Muscle layer of colon (tissue), 2 donors: Measurements from ENCODE around the gene CROCC.

Experiments
- H3K27ac ChIP-seq: one replicate; pipeline ENCODE4 v1.7.0; 2013; ENCODE audit warnings: low read depth, mild to moderate bottlenecking, low read length, moderate library complexity
- H3K27me3 ChIP-seq, 2 donors: one replicate each; pipeline ENCODE4 v1.7.0; 2013; ENCODE audit warnings: low read length in 2 of 2, mild to moderate bottlenecking in 2 of 2; ENCODE audit not compliant: insufficient read depth in 2 of 2, control insufficient read depth in 1 of 2
- H3K36me3 ChIP-seq: one replicate; pipeline ENCODE4 v1.7.0; 2013; ENCODE audit warnings: mild to moderate bottlenecking, low read length; ENCODE audit not compliant: insufficient read depth
- H3K4me1 ChIP-seq: one replicate; pipeline ENCODE4 v1.7.0; 2013; ENCODE audit warnings: mild to moderate bottlenecking, low read length; ENCODE audit not compliant: insufficient read depth
- H3K4me3 ChIP-seq, 2 donors: one replicate each; pipeline ENCODE4 v1.7.0; 2013; ENCODE audit warnings: low read length in 2 of 2, low read depth in 1 of 2, mild to moderate bottlenecking in 1 of 2, moderate library complexity in 1 of 2
- H3K9ac ChIP-seq: one replicate; pipeline ENCODE4 v1.7.0; 2013; ENCODE audit warnings: low read length
- H3K9me3 ChIP-seq: one replicate; pipeline ENCODE4 v1.7.0; 2013; ENCODE audit warnings: mild to moderate bottlenecking, low read length
- donor health status: abdominal sarcoma.
- donor health status: Adenocarcinoma of cecum.

CROCC gene

GRCh38 chr1:16967962-16968361 lies 46.2 kb downstream of the CROCC start:
- no peak overlapping the region for H3K27ac ChIP-seq
- H3K9ac ChIP-seq: no peak overlapping the region
- H3K36me3 ChIP-seq: peaks cover 33% of the 10 kb centered on the region
- H3K4me1 ChIP-seq: peaks cover 23% of the 10 kb centered on the region
- no peak overlapping the region for H3K4me3 ChIP-seq
- H3K27me3 ChIP-seq: no peaks in the 10 kb centered on the region
- no peaks in the 10 kb centered on the region for H3K9me3 ChIP-seq

- peaks cover 33% of the 10 kb centered on the region for H3K36me3 ChIP-seq
- H3K4me3 ChIP-seq: no peak overlapping the region
- H3K27me3 ChIP-seq: no peaks in the 10 kb centered on the region
- H3K9me3 ChIP-seq: no peaks in the 10 kb centered on the region
- H3K27ac ChIP-seq: no peak overlapping the region
- peaks cover 23% of the 10 kb centered on the region for H3K4me1 ChIP-seq
- H3K9ac ChIP-seq: no peak overlapping the region
These were observed 46.6 kb downstream of the CROCC start for GRCh38 chr1:16968372-16968771.

DNA sequence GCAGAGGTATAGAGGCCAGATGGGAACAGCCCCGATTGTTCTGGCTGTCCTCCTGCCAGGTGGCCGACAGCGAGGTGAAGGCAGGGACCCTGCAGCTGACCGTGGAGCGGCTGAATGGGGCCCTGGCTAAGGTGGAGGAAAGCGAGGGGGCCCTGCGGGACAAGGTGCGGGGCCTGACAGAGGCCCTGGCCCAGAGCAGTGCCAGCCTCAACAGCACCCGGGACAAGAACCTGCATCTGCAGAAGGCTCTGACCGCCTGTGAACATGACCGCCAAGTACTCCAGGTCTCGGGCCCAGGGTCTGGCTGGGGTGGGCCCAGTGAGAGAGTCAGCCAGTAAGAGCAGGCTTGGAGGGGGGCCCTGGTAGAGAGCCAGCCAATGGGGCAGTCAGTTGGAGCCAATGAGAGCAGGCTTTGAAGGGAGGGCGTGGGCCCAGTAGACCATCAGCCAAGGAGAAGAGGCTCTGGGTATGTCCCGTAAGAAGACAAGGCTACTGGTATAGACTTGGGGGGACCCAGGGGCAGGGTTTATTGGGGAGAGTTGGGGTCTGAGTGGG lies 47.4 kb downstream of the CROCC start:
- no peaks in the 10 kb centered on the region for H3K9me3 ChIP-seq
- no peak overlapping the region for H3K27ac ChIP-seq
- peaks cover 33% of the 10 kb centered on the region for H3K36me3 ChIP-seq

GRCh38 chr1:16969651-16970050 lies 47.9 kb downstream of the CROCC start:
- H3K27me3 ChIP-seq: no peaks in the 10 kb centered on the region
- peaks cover 23% of the 10 kb centered on the region for H3K4me1 ChIP-seq
- H3K9me3 ChIP-seq: no peaks in the 10 kb centered on the region
- H3K4me3 ChIP-seq: no peak overlapping the region
- H3K36me3 ChIP-seq: peaks cover 33% of the 10 kb centered on the region
- H3K27ac ChIP-seq: no peak overlapping the region
- H3K9ac ChIP-seq: no peak overlapping the region

More for the DNA sequence above, 47.4 kb downstream of the CROCC start:
- Histone ChIP-seq H3K4me1 (peaks cover 23% of the 10 kb centered on the region), H3K4me3 (no peak overlapping the region), H3K27me3 (no peaks in the 10 kb centered on the region), H3K9ac (no peak overlapping the region)

DNA sequence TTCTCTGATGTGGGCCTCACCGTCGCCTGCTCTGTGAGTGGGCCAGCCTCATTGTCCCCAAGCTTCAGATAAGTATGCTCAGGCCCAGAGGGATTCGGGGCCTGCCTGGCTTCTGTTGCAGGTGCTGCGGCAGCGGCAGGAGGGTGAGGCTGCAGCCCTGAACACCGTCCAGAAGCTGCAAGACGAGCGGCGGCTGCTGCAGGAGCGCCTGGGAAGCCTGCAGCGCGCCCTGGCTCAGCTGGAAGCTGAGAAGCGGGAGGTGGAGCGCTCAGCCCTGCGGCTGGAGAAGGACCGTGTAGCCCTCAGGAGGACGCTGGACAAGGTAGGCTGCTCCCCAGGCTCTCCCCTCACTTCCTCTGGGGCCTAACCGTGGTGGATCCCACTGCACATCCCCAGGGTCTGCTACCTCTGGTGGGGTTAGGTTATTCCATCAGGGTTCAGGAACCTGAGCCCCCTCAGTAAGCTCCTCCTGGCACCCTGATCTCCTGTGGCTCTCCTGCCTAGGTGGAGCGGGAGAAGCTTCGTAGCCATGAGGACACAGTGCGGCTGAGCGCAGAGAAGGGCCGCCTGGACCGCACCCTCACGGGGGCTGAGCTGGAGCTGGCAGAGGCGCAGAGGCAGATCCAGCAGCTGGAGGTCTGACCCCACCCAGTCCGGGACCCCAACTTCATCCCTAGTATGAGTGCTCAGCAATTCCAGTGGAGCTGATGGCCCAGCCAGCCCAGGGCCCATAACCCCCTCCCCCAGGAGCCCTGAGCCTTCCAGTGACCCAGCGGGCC lies 48.6 kb downstream of the CROCC start:
- Histone ChIP-seq H3K9ac (no peak overlapping the region), H3K27ac (no peak overlapping the region), H3K36me3 (peaks cover 29% of the 10 kb centered on the region), H3K4me3 (no peak overlapping the region), H3K4me1 (peaks cover 23% of the 10 kb centered on the region), H3K27me3 (no peaks in the 10 kb centered on the region), H3K9me3 (no peaks in the 10 kb centered on the region)

- H3K4me1 ChIP-seq: peaks cover 25% of the 10 kb centered on the region
- H3K36me3 ChIP-seq: peaks cover 17% of the 10 kb centered on the region
- H3K27me3 ChIP-seq: no peaks in the 10 kb centered on the region
- H3K4me3 ChIP-seq: no peak overlapping the region
- no peak overlapping the region for H3K27ac ChIP-seq
- H3K9ac ChIP-seq: no peak overlapping the region
- H3K9me3 ChIP-seq: no peaks in the 10 kb centered on the region
These were observed 49.8 kb downstream of the CROCC start for GRCh38 chr1:16971341-16972188.

DNA sequence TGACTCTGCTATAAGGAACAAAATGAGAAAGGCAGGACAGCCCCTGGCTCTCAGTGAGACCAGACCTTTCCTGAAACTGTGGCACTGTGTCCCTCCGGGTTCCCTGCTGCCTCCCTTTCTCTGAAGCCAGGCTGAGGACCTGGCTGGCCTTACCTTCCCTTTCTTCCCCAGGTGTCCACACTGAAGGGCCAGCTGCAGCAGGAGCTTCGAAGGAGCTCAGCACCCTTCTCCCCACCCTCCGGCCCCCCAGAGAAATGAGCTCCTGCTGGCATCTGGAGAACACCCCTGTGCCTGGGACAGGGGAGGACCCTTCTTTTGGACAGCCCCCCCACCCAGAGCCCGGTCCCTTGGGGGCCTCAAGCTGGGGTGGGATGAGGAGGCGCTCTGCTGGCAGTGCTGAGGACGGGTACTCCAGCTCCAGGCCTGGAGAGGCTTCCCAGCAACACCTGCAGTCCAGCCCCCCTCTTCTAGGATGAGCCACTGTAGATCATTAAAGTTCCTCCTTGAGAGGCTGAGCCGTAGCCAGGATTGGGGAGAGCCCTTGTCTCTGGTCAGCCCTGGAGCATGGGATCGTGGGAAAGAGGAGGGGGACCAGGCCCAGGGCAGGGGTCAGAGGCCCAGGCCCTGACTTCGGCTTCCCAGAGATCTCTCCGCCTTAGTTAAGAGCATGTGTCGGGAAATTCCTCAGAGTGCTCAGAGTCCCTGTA lies 50.6 kb downstream of the CROCC start:
- no peaks in the 10 kb centered on the region for H3K9me3 ChIP-seq
- peaks cover 18% of the 10 kb centered on the region for H3K4me1 ChIP-seq
- H3K27ac ChIP-seq: no peak overlapping the region
- peaks cover 14% of the 10 kb centered on the region for H3K36me3 ChIP-seq
- H3K27me3 ChIP-seq: no peaks in the 10 kb centered on the region
- no peak overlapping the region for H3K9ac ChIP-seq
- no peak overlapping the region for H3K4me3 ChIP-seq

DNA sequence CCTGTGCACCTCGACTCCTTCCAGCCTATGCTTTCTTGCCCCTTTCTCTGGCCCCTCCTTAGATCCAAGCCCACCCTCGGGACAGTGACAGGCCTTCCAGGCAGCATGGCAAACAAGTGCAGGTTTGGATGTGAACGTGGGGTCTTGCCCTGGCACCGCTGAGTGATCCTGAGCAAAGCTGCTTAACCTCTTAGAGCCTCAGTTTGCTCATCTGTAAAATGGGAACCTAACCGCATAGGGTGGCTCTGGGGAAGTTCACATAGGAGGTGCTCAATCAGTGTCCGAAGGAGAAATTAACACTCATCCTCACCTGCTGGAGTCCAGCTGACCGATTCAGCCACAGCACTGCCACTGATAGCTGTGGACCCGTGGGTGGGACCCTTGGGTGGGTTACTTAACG lies 51.5 kb downstream of the CROCC start:
- Histone ChIP-seq H3K4me1 (peaks cover 15% of the 10 kb centered on the region), H3K9ac (no peak overlapping the region), H3K4me3 (no peak overlapping the region), H3K9me3 (no peaks in the 10 kb centered on the region), H3K36me3 (peaks cover 7% of the 10 kb centered on the region), H3K27ac (no peak overlapping the region), H3K27me3 (no peaks in the 10 kb centered on the region)

- Histone ChIP-seq H3K4me3 (no peak overlapping the region), H3K27me3 (peaks cover 0 to 6% of the 10 kb centered on the region in 2 donors), H3K9ac (no peak overlapping the region), H3K36me3 (no peaks in the 10 kb centered on the region), H3K9me3 (no peaks in the 10 kb centered on the region), H3K27ac (no peak overlapping the region), H3K4me1 (peaks cover 20% of the 10 kb centered on the region)
These were observed 53.5 kb downstream of the CROCC start for GRCh38 chr1:16975211-16975610.

GRCh38 chr1:16975838-16976237 lies 54.1 kb downstream of the CROCC start:
- H3K27me3 ChIP-seq: peaks cover 0 to 10% of the 10 kb centered on the region in 2 donors
- no peak overlapping the region for H3K27ac ChIP-seq

DNA sequence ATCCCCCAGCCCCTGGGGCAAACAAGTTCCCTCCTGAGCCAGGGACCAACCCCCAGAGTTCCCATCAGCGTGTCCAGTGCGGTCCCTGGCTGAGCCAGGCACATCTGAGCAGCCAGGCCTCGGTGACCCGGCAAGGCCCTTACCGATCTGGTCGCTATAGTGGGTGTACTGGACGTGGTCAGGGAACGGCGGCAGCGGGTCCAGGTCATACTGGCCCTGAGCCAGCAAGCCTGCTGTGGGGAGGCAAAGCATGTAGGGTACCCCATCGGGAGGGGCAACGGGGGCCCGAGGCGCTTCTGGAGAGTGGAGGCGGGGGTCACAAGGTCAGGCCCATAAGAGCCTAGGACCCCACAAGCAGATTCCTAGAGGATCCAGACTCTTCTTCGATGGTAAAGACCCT lies 55.2 kb downstream of the CROCC start:
- Histone ChIP-seq H3K9me3 (no peaks in the 10 kb centered on the region), H3K27ac (no peak overlapping the region), H3K36me3 (no peaks in the 10 kb centered on the region), H3K27me3 (peaks cover 0 to 10% of the 10 kb centered on the region in 2 donors), H3K4me3 (no peak overlapping the region), H3K4me1 (peaks cover 16% of the 10 kb centered on the region), H3K9ac (no peak overlapping the region)

More at GRCh38 chr1:16975838-16976237, 54.1 kb downstream of the CROCC start:
- H3K36me3 ChIP-seq: no peaks in the 10 kb centered on the region
- peaks cover 20% of the 10 kb centered on the region for H3K4me1 ChIP-seq
- no peak overlapping the region for H3K4me3 ChIP-seq
- H3K9me3 ChIP-seq: no peaks in the 10 kb centered on the region
- H3K9ac ChIP-seq: no peak overlapping the region
